Prostate gland (tissue), 2 donors: ENCODE measurements around the gene CCDC196. TPM values are rescaled to one million over a fixed set of nuclear protein-coding genes. Genes with fewer than 3 reads are reported as not detected.

Experiments
- DNase-seq: peaks from one replicate; pipeline ENCODE4 v3.0.0-alpha.2; 2019; ENCODE audit warnings: low spot score
- H3K27ac ChIP-seq, 2 donors: fragments of 200-600 bp; sonication (generic); 2 replicates each; pipeline ENCODE4 v1.5.1; 2017 to 2019
- H3K27me3 ChIP-seq: fragments of 200-600 bp; sonication (generic); replicated peaks from 2 replicates; pipeline ENCODE4 v1.5.1; 2019; ENCODE audit not compliant: insufficient read depth
- H3K36me3 ChIP-seq, 2 donors: fragments of 200-600 bp; sonication (generic); 1 replicate in 1 of 2; 2 replicates in 1 of 2; pipeline versions ENCODE4 v1.5.1 to v1.8.1; 2017 to 2019
- H3K4me1 ChIP-seq: fragments of 200-600 bp; sonication (generic); replicated peaks from 2 replicates; pipeline ENCODE4 v1.5.1; 2019
- H3K4me3 ChIP-seq, 2 donors: fragments of 200-600 bp; sonication (generic); 2 replicates each; pipeline ENCODE4 v1.5.1; 2017 to 2019
- H3K9me3 ChIP-seq: fragments of 200-600 bp; sonication (generic); 2 replicates; pipeline ENCODE4 v1.5.1; 2017
- POLR2A ChIP-seq: fragments of 450-650 bp; IDR thresholded peaks from one replicate; pipeline ENCODE4 v1.6.1; 2016; ENCODE audit warnings: antibody characterized with exemption, mild to moderate bottlenecking
- POLR2AphosphoS5 ChIP-seq: sonication (generic); formaldehyde crosslinking; IDR thresholded peaks from one replicate; pipeline ENCODE4 v1.6.1; 2017; ENCODE audit warnings: antibody characterized with exemption
- WGBS: methylation state at CpG from one replicate; pipeline ENCODE4 v1.1.5; 2018; 5-methylcytosine and 5-hydroxymethylcytosine counted together
- intact Hi-C: fragments of 100-400 bp; cut with DNase I; formaldehyde crosslinking; loops from one replicate; pipeline ENCODE4 v1.14.2; 2022
- total RNA-seq, 2 donors: library from RNA; depleted of rRNA; stranded (reverse); fragments of >200 nt; gene quantifications; one replicate each; pipeline ENCODE4 v1.1.0, GENCODE V29; 2016
- TF ChIP-seq, protein P1 (sequence below), 4 experiments: fragments of 200-600 bp in 2 of 4; fragments of 450-650 bp in 2 of 4; sonication (generic) in 2 of 4; IDR thresholded peaks; 1 replicate in 3 of 4; 2 replicates in 1 of 4; pipeline ENCODE4 v1.5.1; 2016 to 2019; ENCODE audit warnings: antibody characterized with exemption in 4 of 4, mild to moderate bottlenecking in 2 of 4, moderate library complexity in 2 of 4

CCDC196 gene
- total RNA-seq, 2 donors from 2014 or later: 2.6 TPM; not detected in 1

- H3K4me3 ChIP-seq: no peak overlapping the region
- H3K27ac ChIP-seq: no peak overlapping the region
- H3K27me3 ChIP-seq: no peaks in the 10 kb centered on the region
- no peaks in the 10 kb centered on the region for H3K4me1 ChIP-seq
- H3K36me3 ChIP-seq: no peaks in the 10 kb centered on the region
- intact Hi-C loops: no loop called here
- no peak for TF ChIP-seq POLR2A
- DNase-seq: no peak
- no peaks in the 10 kb centered on the region for H3K9me3 ChIP-seq
These were observed 7.6 kb downstream of the CCDC196 start for GRCh38 chr14:66493750-66494149.

GRCh38 chr14:66495218-66496098 is 9.3 kb downstream of the CCDC196 start:
- Histone ChIP-seq H3K9me3 (no peaks in the 10 kb centered on the region), H3K4me1 (no peaks in the 10 kb centered on the region), H3K27ac (no peak overlapping the region), H3K36me3 (no peaks in the 10 kb centered on the region), H3K4me3 (no peak overlapping the region), H3K27me3 (no peaks in the 10 kb centered on the region)
- TF ChIP-seq POLR2AphosphoS5: peak; percentile 54
- TF ChIP-seq POLR2A: no peak
- TF ChIP-seq, protein P1, sequence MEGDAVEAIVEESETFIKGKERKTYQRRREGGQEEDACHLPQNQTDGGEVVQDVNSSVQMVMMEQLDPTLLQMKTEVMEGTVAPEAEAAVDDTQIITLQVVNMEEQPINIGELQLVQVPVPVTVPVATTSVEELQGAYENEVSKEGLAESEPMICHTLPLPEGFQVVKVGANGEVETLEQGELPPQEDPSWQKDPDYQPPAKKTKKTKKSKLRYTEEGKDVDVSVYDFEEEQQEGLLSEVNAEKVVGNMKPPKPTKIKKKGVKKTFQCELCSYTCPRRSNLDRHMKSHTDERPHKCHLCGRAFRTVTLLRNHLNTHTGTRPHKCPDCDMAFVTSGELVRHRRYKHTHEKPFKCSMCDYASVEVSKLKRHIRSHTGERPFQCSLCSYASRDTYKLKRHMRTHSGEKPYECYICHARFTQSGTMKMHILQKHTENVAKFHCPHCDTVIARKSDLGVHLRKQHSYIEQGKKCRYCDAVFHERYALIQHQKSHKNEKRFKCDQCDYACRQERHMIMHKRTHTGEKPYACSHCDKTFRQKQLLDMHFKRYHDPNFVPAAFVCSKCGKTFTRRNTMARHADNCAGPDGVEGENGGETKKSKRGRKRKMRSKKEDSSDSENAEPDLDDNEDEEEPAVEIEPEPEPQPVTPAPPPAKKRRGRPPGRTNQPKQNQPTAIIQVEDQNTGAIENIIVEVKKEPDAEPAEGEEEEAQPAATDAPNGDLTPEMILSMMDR (IDR thresholded peaks at IDR 0.05): peak; percentile 25 to 71 (median 70)
- intact Hi-C loops: no loop called here
- DNase-seq: peak; percentile 44
- WGBS: 1% methylated on average over 4 of the region's 4 CpGs

DNA sequence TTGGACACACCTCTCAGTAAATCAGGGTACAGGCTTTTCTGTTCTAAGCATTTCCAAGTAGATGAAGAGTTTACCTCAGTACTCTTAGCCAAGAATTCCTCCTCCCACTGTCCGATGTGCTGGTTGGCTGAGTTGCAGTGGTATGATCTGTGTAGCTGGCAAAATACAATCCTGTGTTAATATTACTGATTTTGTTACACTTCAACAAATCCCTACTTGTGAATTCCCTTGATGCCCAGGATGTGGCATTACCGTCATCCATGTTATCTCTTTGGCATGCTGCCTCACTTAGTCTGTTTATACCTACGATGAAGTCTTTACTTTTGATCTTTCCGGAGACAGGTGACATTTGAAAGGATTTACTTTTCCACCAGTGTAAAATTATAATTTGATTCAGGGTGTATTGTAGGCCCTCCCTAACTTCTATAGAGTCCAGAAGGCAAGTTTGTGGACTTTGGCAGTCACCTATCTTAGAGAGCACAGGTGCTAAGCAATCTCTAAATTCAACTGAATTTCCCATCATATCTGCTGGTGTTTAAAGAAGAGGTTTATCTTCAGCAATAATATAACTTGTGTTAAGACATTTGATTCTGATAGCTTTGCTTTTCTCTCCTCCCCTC is 10.1 kb downstream of the CCDC196 start:
- no peaks in the 10 kb centered on the region for H3K9me3 ChIP-seq
- no peak for DNase-seq
- H3K4me3 ChIP-seq: no peak overlapping the region
- H3K36me3 ChIP-seq: no peaks in the 10 kb centered on the region
- WGBS: 35% methylated on average over 4 of the region's 4 CpGs
- H3K27ac ChIP-seq: no peak overlapping the region
- no peak for TF ChIP-seq POLR2AphosphoS5
- TF ChIP-seq POLR2A: no peak
- TF ChIP-seq, protein P1 (IDR thresholded peaks at IDR 0.05): no peak
- no peaks in the 10 kb centered on the region for H3K27me3 ChIP-seq
- intact Hi-C loops: no loop called here
- no peaks in the 10 kb centered on the region for H3K4me1 ChIP-seq

DNA sequence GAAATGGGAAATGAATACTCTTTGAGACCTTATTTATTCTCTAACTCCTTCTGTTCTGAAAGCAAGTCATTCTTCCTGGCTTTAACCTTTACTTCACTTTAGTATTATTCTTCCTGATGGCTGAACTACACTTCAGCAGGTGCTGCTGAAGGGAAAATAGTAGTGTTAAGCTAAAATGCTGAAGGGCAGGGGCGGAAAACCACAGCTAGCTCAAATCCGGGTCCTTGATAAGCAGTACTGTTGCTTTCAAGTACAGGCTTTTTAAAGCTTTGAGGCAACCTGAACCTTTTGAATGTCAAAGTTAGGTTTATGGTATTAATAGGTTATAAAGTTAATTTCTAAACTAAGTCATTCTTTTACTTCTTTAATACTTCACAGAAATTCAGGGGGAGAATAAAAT is 10.7 kb downstream of the CCDC196 start:
- Histone ChIP-seq H3K36me3 (no peaks in the 10 kb centered on the region), H3K4me3 (no peak overlapping the region), H3K27me3 (no peaks in the 10 kb centered on the region), H3K9me3 (no peaks in the 10 kb centered on the region), H3K27ac (no peak overlapping the region), H3K4me1 (no peaks in the 10 kb centered on the region)
- intact Hi-C loops: no loop called here
- no peak for DNase-seq
- WGBS: 78% methylated on average over 2 of the region's 2 CpGs
- TF ChIP-seq POLR2AphosphoS5 (no peak), POLR2A (no peak)
- TF ChIP-seq, protein P1 (IDR thresholded peaks at IDR 0.05): no peak

DNA sequence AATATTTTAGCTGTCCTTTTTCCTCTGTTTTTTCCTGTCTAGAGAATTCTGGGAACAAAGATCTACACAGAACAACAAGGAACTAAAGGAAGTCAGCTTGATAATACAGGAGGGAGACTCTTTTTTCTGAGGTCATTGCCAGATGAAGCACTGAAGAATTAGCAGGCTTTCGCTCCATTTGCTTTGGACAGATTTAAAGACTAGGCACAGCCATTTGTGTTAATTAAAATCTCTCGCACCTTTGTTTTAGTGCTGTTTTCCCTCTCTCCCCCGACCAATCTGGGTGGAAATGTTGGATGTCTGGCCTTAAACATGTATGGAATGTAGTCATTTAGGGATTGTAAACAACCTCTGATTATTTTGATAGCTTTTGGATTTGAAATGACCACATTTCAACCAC is 12.1 kb downstream of the CCDC196 start:
- intact Hi-C loops: no loop called here
- 75% methylated on average over 3 of the region's 3 CpGs for WGBS
- no peaks in the 10 kb centered on the region for H3K27me3 ChIP-seq
- H3K36me3 ChIP-seq: no peaks in the 10 kb centered on the region
- H3K27ac ChIP-seq: no peak overlapping the region
- no peaks in the 10 kb centered on the region for H3K9me3 ChIP-seq
- DNase-seq: no peak
- H3K4me3 ChIP-seq: no peak overlapping the region
- TF ChIP-seq POLR2A (no peak), POLR2AphosphoS5 (no peak)
- TF ChIP-seq, protein P1 (IDR thresholded peaks at IDR 0.05): no peak
- H3K4me1 ChIP-seq: no peaks in the 10 kb centered on the region
